Measurements from ENCODE around the gene ORAI2. TPM values are rescaled to one million over a fixed set of nuclear protein-coding genes. Genes with fewer than 3 reads are reported as not detected.

The ORAI2 gene
- total and polyA plus RNA-seq, 2 of the 4 experiments (the other 2 are of a cell fraction), result 52.0 to 58.3 TPM

GRCh38 chr7:102413611-102414010 lies 19.8 kb upstream of the ORAI2 start:
- in situ Hi-C loops (cut with MboI; ENCODE audit: low sequenced_read_pairs) (no loop called here), intact Hi-C loops (cut with micrococcal nuclease) (no loop called here), dilution Hi-C loops (cut with HindIII; ENCODE audit: low sequenced_read_pairs, unreplicated experiment) (no loop called here)
- Histone ChIP-seq H3K79me1 (ENCODE audit: low read depth in 1 of 2, low read length in 2 of 2) (peaks cover 36 to 65% of the 10 kb centered on the region in 2 experiments), H3K9me1 (ENCODE audit: insufficient read depth, low read length) (peaks cover 3% of the 10 kb centered on the region; the same call in 1 of the 2 replicates), H4K5ac (ENCODE audit: low read depth, low read length) (no peak overlapping the region), H3K4me1 (ENCODE audit: control insufficient read depth, insufficient read depth, low read length) (no peaks in the 10 kb centered on the region), H3K27ac (ENCODE audit: insufficient read depth, low read length) (no peak overlapping the region), H3K4ac (ENCODE audit: low read depth, low read length) (no peak overlapping the region), H4K91ac (ENCODE audit: insufficient read depth, low read depth, low read length) (no peak overlapping the region), H2AFZ (replicated peaks; ENCODE audit: low read length, poor library complexity) (no peak overlapping the region), H2BK5ac (ENCODE audit: low read depth, low read length, poor library complexity, severe bottlenecking) (no peak overlapping the region), H3K18ac (ENCODE audit: low read depth, low read length) (no peak overlapping the region), H3K14ac (replicated peaks; ENCODE audit: low read depth, low read length) (no peak overlapping the region), H3K56ac (ENCODE audit: extremely low read depth, insufficient read depth, low read length) (no peak overlapping the region), H3K36me3 (ENCODE audit: control insufficient read depth, insufficient read depth, low read length) (peaks cover 50% of the 10 kb centered on the region), H2AK5ac (ENCODE audit: low read depth, low read length) (no peak overlapping the region), H3K23ac (ENCODE audit: low read depth, low read length) (no peak overlapping the region), H3K9me3 (ENCODE audit: control insufficient read depth, insufficient read depth, low read length) (no peaks in the 10 kb centered on the region), H2AK9ac (replicated peaks; ENCODE audit: low read depth, low read length, poor library complexity) (no peak overlapping the region), H4K20me1 (ENCODE audit: insufficient read depth, low read length) (peaks cover 13% of the 10 kb centered on the region), H2BK15ac (ENCODE audit: low read depth, low read length) (no peak overlapping the region), H2BK20ac (ENCODE audit: low read depth, low read length) (no peak overlapping the region), H2BK120ac (ENCODE audit: low read depth, low read length) (no peak overlapping the region), H3K9ac (ENCODE audit: low read depth, low read length) (no peak overlapping the region), H3K4me3 (ENCODE audit: insufficient read depth, low read depth, low read length) (no peak overlapping the region), H3K27me3 (ENCODE audit: control insufficient read depth, insufficient read depth, low read length) (no peaks in the 10 kb centered on the region), H4K8ac (ENCODE audit: low read depth in 2 of 2, low read length in 2 of 2) (no peak overlapping the region), H3K4me2 (ENCODE audit: low read depth, low read length) (no peak overlapping the region)
- TF ChIP-seq MXI1 (IDR thresholded peaks at IDR 0.05; ENCODE audit: borderline replicate concordance, low read depth, low read length), result no peak
- no peak for TF ChIP-seq NFE2L2 (IDR thresholded peaks at IDR 0.05; ENCODE audit: low read depth, low read length)
- no peak for TF ChIP-seq CEBPB (IDR thresholded peaks at IDR 0.05; ENCODE audit: low read depth, low read length)
- no peak for TF ChIP-seq MAFK (IDR thresholded peaks at IDR 0.05; ENCODE audit: low read depth, low read length)
- no peak for TF ChIP-seq RFX5 (IDR thresholded peaks at IDR 0.05; ENCODE audit: low read depth, low read length)
- no peak for TF ChIP-seq ELK1 (IDR thresholded peaks at IDR 0.05; ENCODE audit: borderline replicate concordance, low read depth, low read length)
- TF ChIP-seq USF2 (IDR thresholded peaks at IDR 0.05; ENCODE audit: low read depth, low read length), result no peak
- no peak for TF ChIP-seq CHD1 (IDR thresholded peaks at IDR 0.05; ENCODE audit: low read depth, low read length)
- TF ChIP-seq POLR2A (IDR thresholded peaks at IDR 0.05; ENCODE audit: low read depth, low read length), result no peak
- no peak for TF ChIP-seq SMC3 (IDR thresholded peaks at IDR 0.05; ENCODE audit: low read depth, low read length)
- no peak for TF ChIP-seq BHLHE40 (IDR thresholded peaks at IDR 0.05; ENCODE audit: low read depth, low read length)
- TF ChIP-seq CTCF (conservative IDR thresholded peaks at IDR 0.05; ENCODE audit: low read depth, low read length), result no peak
- TF ChIP-seq MAZ (IDR thresholded peaks at IDR 0.05; ENCODE audit: borderline replicate concordance, low read depth, low read length), result no peak
- no peak for TF ChIP-seq FOS (IDR thresholded peaks at IDR 0.05; ENCODE audit: low read depth, low read length)
- TF ChIP-seq RAD21 (IDR thresholded peaks at IDR 0.05; ENCODE audit: low read length), result no peak
- no peak for TF ChIP-seq RCOR1 (IDR thresholded peaks at IDR 0.05; ENCODE audit: insufficient replicate concordance, low read length)
- ChIA-PET CTCF (interaction anchor here (1.7 kb wide), 1 partner anchor 9 kb away, joined by 5 read pairs; no protein-coding TSS in a partner anchor), POLR2A (ENCODE audit: unreplicated experiment) (no interaction called here)
- DNase-seq (no peak), ATAC-seq (ENCODE audit: low read depth) (no peak)
- WGBS, 2 experiments (ENCODE audit: extremely low coverage in 2 of 2, insufficient read length in 1 of 2), result no CpG with 5 or more reads among the region's 4 CpGs
- no TSS peak for BruUV-seq (replicated peaks)

Data from IMR-90 (cell line).